Fibroblast of skin of scalp (primary cell): ENCODE measurements around the gene KIAA1328.
"Not testable (repeated sequence)": the region's sequence is repeated elsewhere in the genome, so short reads cannot be mapped to it uniquely, and the experiment has no call there.

ENCODE experiments used
- DNase-seq: peaks from one replicate; pipeline ENCODE4 v3.0.0-alpha.2; 2013

KIAA1328 gene

GRCh38 chr18:37161491-37161890 is 332.6 kb downstream of the KIAA1328 start:
- DNase-seq, result no peak

GRCh38 chr18:37162551-37162950 is 333.6 kb downstream of the KIAA1328 start:
- DNase-seq, result no peak

- DNase-seq, result no peak
These were observed 334.2 kb downstream of the KIAA1328 start for GRCh38 chr18:37163119-37163518.

- DNase-seq, result no peak
These were observed 337.6 kb downstream of the KIAA1328 start for GRCh38 chr18:37166491-37166890.

GRCh38 chr18:37166966-37167365 is 338.0 kb downstream of the KIAA1328 start:
- DNase-seq, result not testable (repeated sequence)

GRCh38 chr18:37170984-37171383 is 342.1 kb downstream of the KIAA1328 start:
- no peak for DNase-seq

GRCh38 chr18:37173384-37173783 is 344.5 kb downstream of the KIAA1328 start:
- no peak for DNase-seq

GRCh38 chr18:37175727-37176620 is 347.0 kb downstream of the KIAA1328 start:
- no peak for DNase-seq

- DNase-seq, result no peak
These were observed 347.7 kb downstream of the KIAA1328 start for GRCh38 chr18:37176621-37176934.

- DNase-seq, result no peak
These were observed 350.5 kb downstream of the KIAA1328 start for GRCh38 chr18:37179384-37179783.

- DNase-seq, result no peak
These were observed 351.2 kb downstream of the KIAA1328 start for GRCh38 chr18:37180086-37180485.

GRCh38 chr18:37182340-37183135 is 353.6 kb downstream of the KIAA1328 start:
- no peak for DNase-seq

GRCh38 chr18:37184209-37184868 is 355.4 kb downstream of the KIAA1328 start:
- no peak for DNase-seq

GRCh38 chr18:37188016-37188791 is 359.3 kb downstream of the KIAA1328 start:
- DNase-seq, result peak; percentile 63

- no peak for DNase-seq
These were observed 370.8 kb downstream of the KIAA1328 start for GRCh38 chr18:37199741-37200140.

GRCh38 chr18:37207343-37207742 is 378.4 kb downstream of the KIAA1328 start:
- DNase-seq, result no peak

GRCh38 chr18:37210781-37211180 is 381.9 kb downstream of the KIAA1328 start:
- no peak for DNase-seq

- DNase-seq, result no peak
These were observed 389.2 kb downstream of the KIAA1328 start for GRCh38 chr18:37218022-37218590.

- no peak for DNase-seq
These were observed 390.3 kb downstream of the KIAA1328 start for GRCh38 chr18:37219257-37219656.

- no peak for DNase-seq
These were observed 393.5 kb downstream of the KIAA1328 start for GRCh38 chr18:37222354-37222998.

GRCh38 chr18:37222999-37223378 is 394.1 kb downstream of the KIAA1328 start:
- peak; percentile 7 for DNase-seq

- DNase-seq, result no peak
These were observed 396.4 kb downstream of the KIAA1328 start for GRCh38 chr18:37225279-37225678.
